Dedifferentiated amniotic fluid mesenchymal stem cell (primary cell): ENCODE results near the gene MPPE1.

Source experiments
- DNase-seq: peaks from one replicate; pipeline ENCODE4 v3.0.0-alpha.2; 2016; ENCODE audit errors: extremely low spot score

MPPE1 gene

GRCh38 chr18:11884396-11885030 lies 23.6 kb downstream of the MPPE1 start:
- no peak for DNase-seq

GRCh38 chr18:11883153-11883552 lies 25.0 kb downstream of the MPPE1 start:
- DNase-seq, result no peak

- DNase-seq, result no peak
These were observed 25.5 kb downstream of the MPPE1 start for GRCh38 chr18:11882636-11883035.

GRCh38 chr18:11880586-11881304 lies 27.4 kb downstream of the MPPE1 start:
- no peak for DNase-seq

GRCh38 chr18:11877497-11878135 lies 30.5 kb downstream of the MPPE1 start:
- DNase-seq, result no peak

- DNase-seq, result no peak
These were observed 33.4 kb downstream of the MPPE1 start for GRCh38 chr18:11874676-11875075.

- DNase-seq, result no peak
These were observed 34.3 kb downstream of the MPPE1 start for GRCh38 chr18:11873670-11874340.

GRCh38 chr18:11872479-11873136 lies 35.5 kb downstream of the MPPE1 start:
- DNase-seq, result no peak

GRCh38 chr18:11871501-11871900 lies 36.6 kb downstream of the MPPE1 start:
- DNase-seq, result no peak

GRCh38 chr18:11868230-11868629 lies 39.9 kb downstream of the MPPE1 start:
- DNase-seq, result no peak

GRCh38 chr18:11866764-11867163 lies 41.4 kb downstream of the MPPE1 start:
- DNase-seq, result no peak

- DNase-seq, result no peak
These were observed 41.8 kb downstream of the MPPE1 start for GRCh38 chr18:11866329-11866728.

- no peak for DNase-seq
These were observed 43.0 kb downstream of the MPPE1 start for GRCh38 chr18:11865071-11865470.

GRCh38 chr18:11864471-11864870 lies 43.6 kb downstream of the MPPE1 start:
- no peak for DNase-seq

- no peak for DNase-seq
These were observed 45.5 kb downstream of the MPPE1 start for GRCh38 chr18:11862468-11863137.

GRCh38 chr18:11861583-11862288 lies 46.4 kb downstream of the MPPE1 start:
- no peak for DNase-seq

- no peak for DNase-seq
These were observed 47.3 kb downstream of the MPPE1 start for GRCh38 chr18:11860594-11861450.

- no peak for DNase-seq
These were observed 48.2 kb downstream of the MPPE1 start for GRCh38 chr18:11859903-11860407.

GRCh38 chr18:11859282-11859830 lies 48.8 kb downstream of the MPPE1 start:
- DNase-seq, result no peak
